SK-N-SH treated with all-trans-retinoic acid at 6 μM for 48 hours (cell line): Measurements from ENCODE around the gene CZIB.

ENCODE experiments used
- ATAC-seq: fragments of 200-7000 bp; cut with Tn5 transposase; 3 replicates; pipeline ENCODE4 v1.9.1; 2020; ENCODE audit warnings: mild to moderate bottlenecking, moderate library complexity
- ARNTL ChIP-seq: fragments of 450-650 bp; formaldehyde crosslinking; IDR thresholded peaks from 2 replicates; pipeline ENCODE4 v1.5.0; 2020; ENCODE audit warnings: low read depth, mild to moderate bottlenecking, moderate library complexity, borderline replicate concordance
- CSDC2 ChIP-seq: fragments of 250-450 bp; sonication (Bioruptor Pico); IDR thresholded peaks from 2 replicates; pipeline ENCODE4 v1.5.0; 2020; ENCODE audit warnings: mild to moderate bottlenecking, moderate library complexity
- ESRRG ChIP-seq: fragments of 250-450 bp; sonication (Bioruptor Pico); IDR thresholded peaks from 2 replicates; pipeline ENCODE4 v1.6.1; 2021; ENCODE audit warnings: mild to moderate bottlenecking
- ISL1 ChIP-seq: fragments of 250-450 bp; sonication (Bioruptor Pico); IDR thresholded peaks from 2 replicates; pipeline ENCODE4 v2.1.2; 2022; ENCODE audit warnings: mild to moderate bottlenecking, moderate library complexity
- OSR1 ChIP-seq: fragments of 250-450 bp; sonication (Bioruptor Pico); IDR thresholded peaks from 2 replicates; pipeline ENCODE4 v1.8.0; 2022; ENCODE audit warnings: moderate library complexity, mild to moderate bottlenecking, inconsistent platforms
- PPARA ChIP-seq: fragments of 250-450 bp; sonication (Bioruptor Pico); IDR thresholded peaks from 2 replicates; pipeline ENCODE4 v1.5.0; 2020; ENCODE audit warnings: mild to moderate bottlenecking, borderline replicate concordance
- SNAI2 ChIP-seq: fragments of 250-450 bp; sonication (Bioruptor Pico); IDR thresholded peaks from 2 replicates; pipeline ENCODE4 v1.5.0; 2020; ENCODE audit warnings: mild to moderate bottlenecking, moderate library complexity
- TCF4 ChIP-seq: fragments of 250-450 bp; sonication (Bioruptor Pico); IDR thresholded peaks from 2 replicates; pipeline ENCODE4 v1.8.0; 2021; ENCODE audit warnings: mild to moderate bottlenecking, moderate library complexity, borderline replicate concordance
- TOX ChIP-seq: fragments of 250-450 bp; sonication (Bioruptor Pico); IDR thresholded peaks from 2 replicates; pipeline ENCODE4 v1.8.0; 2021; ENCODE audit warnings: mild to moderate bottlenecking, moderate library complexity, borderline replicate concordance
- ZC3H10 ChIP-seq: fragments of 250-450 bp; sonication (Bioruptor Pico); IDR thresholded peaks from 2 replicates; pipeline ENCODE4 v1.5.1; 2021; ENCODE audit warnings: mild to moderate bottlenecking, moderate library complexity
- ZFP3 ChIP-seq: fragments of 250-450 bp; sonication (Bioruptor Pico); IDR thresholded peaks from 2 replicates; pipeline ENCODE4 v1.5.0; 2020; ENCODE audit warnings: mild to moderate bottlenecking, moderate library complexity
- ZFP30 ChIP-seq: fragments of 450-650 bp; formaldehyde crosslinking; IDR thresholded peaks from 2 replicates; pipeline ENCODE4 v1.5.0; 2022; ENCODE audit warnings: mild to moderate bottlenecking, moderate library complexity
- ZNF565 ChIP-seq: fragments of 450-650 bp; formaldehyde crosslinking; conservative IDR thresholded peaks from 2 replicates; pipeline ENCODE4 v1.5.0; 2020; ENCODE audit warnings: low read depth, mild to moderate bottlenecking, moderate library complexity
- ZNF70 ChIP-seq: fragments of 450-650 bp; formaldehyde crosslinking; IDR thresholded peaks from 2 replicates; pipeline ENCODE4 v1.5.0; 2020; ENCODE audit warnings: mild to moderate bottlenecking, moderate library complexity
- ZNF8 ChIP-seq: fragments of 450-650 bp; formaldehyde crosslinking; IDR thresholded peaks from 2 replicates; pipeline ENCODE4 v1.5.0; 2020; ENCODE audit warnings: mild to moderate bottlenecking, moderate library complexity
- TF ChIP-seq, protein P1 (sequence below): fragments of 250-450 bp; sonication (Bioruptor Pico); IDR thresholded peaks from 2 replicates; pipeline ENCODE4 v1.5.0; 2020; ENCODE audit warnings: mild to moderate bottlenecking, moderate library complexity
- TF ChIP-seq, protein P2 (sequence below): fragments of 250-450 bp; sonication (Bioruptor Pico); IDR thresholded peaks from 2 replicates; pipeline ENCODE4 v1.8.0; 2021; ENCODE audit warnings: low read depth, mild to moderate bottlenecking, moderate library complexity, borderline replicate concordance
- TF ChIP-seq, protein P3 (sequence below): fragments of 250-450 bp; sonication (Bioruptor Pico); IDR thresholded peaks from 2 replicates; pipeline ENCODE4 v1.5.1; 2020; ENCODE audit warnings: low read depth, mild to moderate bottlenecking, moderate library complexity
- TF ChIP-seq, protein P4 (sequence below): fragments of 250-450 bp; sonication (Bioruptor Pico); IDR thresholded peaks from 2 replicates; pipeline ENCODE4 v1.5.1; 2021; ENCODE audit warnings: mild to moderate bottlenecking, moderate library complexity

Gene CZIB

GRCh38 chr1:53265581-53265980, 45.1 kb upstream of the CZIB start:
- ATAC-seq, result no peak
- TF ChIP-seq, protein P1, sequence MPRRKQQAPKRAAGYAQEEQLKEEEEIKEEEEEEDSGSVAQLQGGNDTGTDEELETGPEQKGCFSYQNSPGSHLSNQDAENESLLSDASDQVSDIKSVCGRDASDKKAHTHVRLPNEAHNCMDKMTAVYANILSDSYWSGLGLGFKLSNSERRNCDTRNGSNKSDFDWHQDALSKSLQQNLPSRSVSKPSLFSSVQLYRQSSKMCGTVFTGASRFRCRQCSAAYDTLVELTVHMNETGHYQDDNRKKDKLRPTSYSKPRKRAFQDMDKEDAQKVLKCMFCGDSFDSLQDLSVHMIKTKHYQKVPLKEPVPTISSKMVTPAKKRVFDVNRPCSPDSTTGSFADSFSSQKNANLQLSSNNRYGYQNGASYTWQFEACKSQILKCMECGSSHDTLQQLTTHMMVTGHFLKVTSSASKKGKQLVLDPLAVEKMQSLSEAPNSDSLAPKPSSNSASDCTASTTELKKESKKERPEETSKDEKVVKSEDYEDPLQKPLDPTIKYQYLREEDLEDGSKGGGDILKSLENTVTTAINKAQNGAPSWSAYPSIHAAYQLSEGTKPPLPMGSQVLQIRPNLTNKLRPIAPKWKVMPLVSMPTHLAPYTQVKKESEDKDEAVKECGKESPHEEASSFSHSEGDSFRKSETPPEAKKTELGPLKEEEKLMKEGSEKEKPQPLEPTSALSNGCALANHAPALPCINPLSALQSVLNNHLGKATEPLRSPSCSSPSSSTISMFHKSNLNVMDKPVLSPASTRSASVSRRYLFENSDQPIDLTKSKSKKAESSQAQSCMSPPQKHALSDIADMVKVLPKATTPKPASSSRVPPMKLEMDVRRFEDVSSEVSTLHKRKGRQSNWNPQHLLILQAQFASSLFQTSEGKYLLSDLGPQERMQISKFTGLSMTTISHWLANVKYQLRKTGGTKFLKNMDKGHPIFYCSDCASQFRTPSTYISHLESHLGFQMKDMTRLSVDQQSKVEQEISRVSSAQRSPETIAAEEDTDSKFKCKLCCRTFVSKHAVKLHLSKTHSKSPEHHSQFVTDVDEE (CRISPR knock-in tag), result no peak
- TF ChIP-seq, protein P2, sequence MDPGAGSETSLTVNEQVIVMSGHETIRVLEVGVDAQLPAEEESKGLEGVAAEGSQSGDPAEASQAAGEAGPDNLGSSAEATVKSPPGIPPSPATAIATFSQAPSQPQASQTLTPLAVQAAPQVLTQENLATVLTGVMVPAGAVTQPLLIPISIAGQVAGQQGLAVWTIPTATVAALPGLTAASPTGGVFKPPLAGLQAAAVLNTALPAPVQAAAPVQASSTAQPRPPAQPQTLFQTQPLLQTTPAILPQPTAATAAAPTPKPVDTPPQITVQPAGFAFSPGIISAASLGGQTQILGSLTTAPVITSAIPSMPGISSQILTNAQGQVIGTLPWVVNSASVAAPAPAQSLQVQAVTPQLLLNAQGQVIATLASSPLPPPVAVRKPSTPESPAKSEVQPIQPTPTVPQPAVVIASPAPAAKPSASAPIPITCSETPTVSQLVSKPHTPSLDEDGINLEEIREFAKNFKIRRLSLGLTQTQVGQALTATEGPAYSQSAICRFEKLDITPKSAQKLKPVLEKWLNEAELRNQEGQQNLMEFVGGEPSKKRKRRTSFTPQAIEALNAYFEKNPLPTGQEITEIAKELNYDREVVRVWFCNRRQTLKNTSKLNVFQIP (CRISPR knock-in tag), result no peak
- TF ChIP-seq ZFP30 (CRISPR knock-in tag) (no peak), ZNF8 (CRISPR knock-in tag) (no peak), CSDC2 (no peak), ZFP3 (CRISPR knock-in tag) (no peak), ZC3H10 (CRISPR knock-in tag) (no peak), TOX (CRISPR knock-in tag) (no peak), TCF4 (CRISPR knock-in tag) (no peak), ZNF70 (CRISPR knock-in tag) (no peak), ISL1 (CRISPR knock-in tag) (no peak), OSR1 (CRISPR knock-in tag) (no peak), PPARA (CRISPR knock-in tag) (no peak)
- TF ChIP-seq, protein P3, sequence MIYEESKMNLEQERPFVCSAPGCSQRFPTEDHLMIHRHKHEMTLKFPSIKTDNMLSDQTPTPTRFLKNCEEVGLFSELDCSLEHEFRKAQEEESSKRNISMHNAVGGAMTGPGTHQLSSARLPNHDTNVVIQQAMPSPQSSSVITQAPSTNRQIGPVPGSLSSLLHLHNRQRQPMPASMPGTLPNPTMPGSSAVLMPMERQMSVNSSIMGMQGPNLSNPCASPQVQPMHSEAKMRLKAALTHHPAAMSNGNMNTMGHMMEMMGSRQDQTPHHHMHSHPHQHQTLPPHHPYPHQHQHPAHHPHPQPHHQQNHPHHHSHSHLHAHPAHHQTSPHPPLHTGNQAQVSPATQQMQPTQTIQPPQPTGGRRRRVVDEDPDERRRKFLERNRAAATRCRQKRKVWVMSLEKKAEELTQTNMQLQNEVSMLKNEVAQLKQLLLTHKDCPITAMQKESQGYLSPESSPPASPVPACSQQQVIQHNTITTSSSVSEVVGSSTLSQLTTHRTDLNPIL, result no peak
- TF ChIP-seq, all 23 proteins: peak for 0

- ATAC-seq, result no peak
- no peak for TF ChIP-seq ARNTL (CRISPR knock-in tag)
- TF ChIP-seq, all 23 proteins: peak for 0
These were observed 43.6 kb upstream of the CZIB start for GRCh38 chr1:53264048-53264447.

- TF ChIP-seq, protein P2 (CRISPR knock-in tag), result no peak
- TF ChIP-seq, protein P3, result no peak
- no peak for TF ChIP-seq ESRRG
- TF ChIP-seq ZNF565 (CRISPR knock-in tag), result no peak
- TF ChIP-seq ZC3H10 (CRISPR knock-in tag), result no peak
- no peak for TF ChIP-seq ARNTL (CRISPR knock-in tag)
- TF ChIP-seq, protein P4, sequence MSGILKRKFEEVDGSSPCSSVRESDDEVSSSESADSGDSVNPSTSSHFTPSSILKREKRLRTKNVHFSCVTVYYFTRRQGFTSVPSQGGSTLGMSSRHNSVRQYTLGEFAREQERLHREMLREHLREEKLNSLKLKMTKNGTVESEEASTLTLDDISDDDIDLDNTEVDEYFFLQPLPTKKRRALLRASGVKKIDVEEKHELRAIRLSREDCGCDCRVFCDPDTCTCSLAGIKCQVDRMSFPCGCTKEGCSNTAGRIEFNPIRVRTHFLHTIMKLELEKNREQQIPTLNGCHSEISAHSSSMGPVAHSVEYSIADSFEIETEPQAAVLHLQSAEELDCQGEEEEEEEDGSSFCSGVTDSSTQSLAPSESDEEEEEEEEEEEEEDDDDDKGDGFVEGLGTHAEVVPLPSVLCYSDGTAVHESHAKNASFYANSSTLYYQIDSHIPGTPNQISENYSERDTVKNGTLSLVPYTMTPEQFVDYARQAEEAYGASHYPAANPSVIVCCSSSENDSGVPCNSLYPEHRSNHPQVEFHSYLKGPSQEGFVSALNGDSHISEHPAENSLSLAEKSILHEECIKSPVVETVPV (CRISPR knock-in tag), result no peak
- TF ChIP-seq SNAI2 (CRISPR knock-in tag), result no peak
- no peak for ATAC-seq
These were observed 41.6 kb upstream of the CZIB start for GRCh38 chr1:53262000-53262399.
